ENCODE data around the gene CD3D.
"Not testable (repeated sequence)": the region's sequence is repeated elsewhere in the genome, so short reads cannot be mapped to it uniquely, and the experiment has no call there.

CD3D gene

DNA sequence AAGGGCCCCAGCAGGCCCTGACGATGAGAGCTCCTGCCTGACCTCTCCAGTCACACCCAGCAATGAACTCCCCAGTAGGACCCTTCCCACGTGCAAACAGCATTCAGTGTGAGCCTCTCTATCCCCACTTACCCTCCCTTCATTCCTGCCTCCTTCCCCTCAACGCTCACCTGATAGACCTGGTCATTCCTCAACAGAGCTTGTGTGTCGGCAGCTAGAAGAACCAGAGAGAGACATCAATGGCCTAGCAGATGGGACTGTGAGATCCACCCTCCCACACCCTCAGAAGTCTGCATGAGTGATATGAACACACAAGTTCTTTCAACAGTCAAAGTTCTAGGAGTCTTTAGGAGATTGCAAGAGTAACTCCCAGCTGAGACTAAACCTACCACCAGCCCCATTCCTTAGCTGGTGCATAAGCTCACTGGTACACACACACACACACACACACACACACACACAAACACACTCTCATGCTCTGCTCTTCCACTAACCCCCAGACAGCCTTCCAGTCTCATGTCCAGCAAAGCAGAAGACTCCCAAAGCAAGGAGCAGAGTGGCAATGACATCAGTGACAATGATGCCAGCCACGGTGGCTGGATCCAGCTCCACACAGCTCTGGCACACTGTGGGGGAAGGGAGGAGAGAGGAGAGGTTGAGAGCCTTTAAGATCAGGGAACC, 3.1 kb downstream of the CD3D start:
- DNase-seq (ENCODE audit: low read depth): no peak

DNA sequence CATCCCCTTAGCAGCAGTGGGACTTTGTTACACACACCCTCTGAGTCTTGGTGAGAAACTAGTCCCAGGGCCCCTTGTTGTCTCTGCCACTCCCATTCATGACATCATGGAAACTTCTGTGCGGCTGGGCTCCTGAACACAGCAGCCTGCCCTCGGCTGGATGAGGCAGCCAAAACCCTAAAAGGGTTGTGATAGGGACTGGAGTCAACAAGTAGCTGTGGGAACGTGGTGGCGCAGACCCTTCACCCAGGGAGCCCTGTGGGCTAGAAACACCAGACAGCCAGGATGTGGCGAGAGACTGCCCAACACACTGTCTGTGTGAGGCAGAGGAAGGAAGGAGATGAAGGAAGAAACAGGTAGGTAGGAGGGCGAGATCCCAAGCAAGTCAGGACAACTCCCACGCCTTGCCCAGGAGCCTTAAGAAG, 3.9 kb downstream of the CD3D start:
- peak; percentile 83 for DNase-seq (ENCODE audit: low read depth)

DNA sequence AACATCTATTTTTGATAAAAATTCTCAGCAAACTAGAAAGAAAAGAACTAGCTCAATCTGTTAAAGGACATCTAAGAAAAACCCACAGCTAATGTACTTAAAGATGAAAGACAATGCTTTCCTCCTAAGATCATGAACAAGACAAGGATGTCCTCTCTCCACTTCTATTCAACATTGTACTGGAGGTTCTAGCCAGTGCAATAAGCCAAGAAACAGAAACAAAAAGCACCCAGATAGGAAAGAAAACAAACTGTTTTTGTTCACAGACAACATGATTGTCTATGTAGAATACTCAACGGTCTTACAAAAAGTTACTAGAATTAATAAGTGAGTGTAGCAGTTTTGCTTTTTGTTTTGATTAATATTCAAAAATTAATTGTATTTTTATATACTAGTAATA, 7.8 kb downstream of the CD3D start:
- DNase-seq (ENCODE audit: low read depth): no peak

- DNase-seq (ENCODE audit: low read depth): no peak
Measured at GRCh38 chr11:118328745-118329144, 13.8 kb downstream of the CD3D start.

DNA sequence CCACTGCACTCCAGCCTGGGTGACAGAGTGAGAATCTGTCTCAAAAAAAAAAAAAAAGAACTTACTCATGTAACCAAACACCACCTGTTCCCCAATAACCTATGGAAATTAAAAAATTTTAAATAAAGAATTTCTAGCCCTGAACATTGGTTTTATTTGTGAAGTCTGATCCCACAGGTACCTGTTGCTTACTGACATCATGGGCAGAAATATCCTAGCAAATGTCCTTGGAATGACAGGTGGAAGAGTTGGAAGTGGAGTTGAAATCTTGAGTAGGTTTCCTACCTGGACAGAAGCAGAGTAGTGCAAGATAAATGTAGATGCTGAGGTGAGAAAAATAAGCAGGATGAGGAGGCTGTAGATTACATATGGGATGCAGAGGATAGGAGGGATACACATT, 17.2 kb downstream of the CD3D start:
- DNase-seq (ENCODE audit: low read depth): no peak

- DNase-seq (ENCODE audit: low read depth): no peak
Measured at GRCh38 chr11:118322721-118323120, 19.8 kb downstream of the CD3D start.

- no peak for DNase-seq (ENCODE audit: low read depth)
Measured at GRCh38 chr11:118321386-118322082, 21.0 kb downstream of the CD3D start.

GRCh38 chr11:118320515-118320914, 22.0 kb downstream of the CD3D start:
- no peak for DNase-seq (ENCODE audit: low read depth)

DNA sequence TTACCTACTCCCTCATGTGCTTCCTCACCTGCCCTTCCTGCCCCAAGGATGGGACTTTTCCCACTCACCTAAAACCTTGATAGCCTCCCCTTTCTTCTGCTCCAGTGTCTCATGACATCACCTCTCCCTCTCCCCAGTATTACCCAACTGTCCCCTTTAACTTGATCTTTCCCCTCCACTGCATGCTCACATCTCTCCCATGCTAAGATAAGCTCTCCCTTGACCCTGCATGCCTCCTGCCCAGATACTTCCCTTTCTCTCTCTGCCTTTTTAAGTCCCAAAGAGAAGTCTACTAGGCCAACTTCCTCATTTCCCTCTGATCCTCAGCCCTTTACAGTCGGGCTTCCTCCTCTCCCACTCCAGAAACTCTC, 23.2 kb downstream of the CD3D start:
- no peak for DNase-seq (ENCODE audit: low read depth)

- no peak for DNase-seq (ENCODE audit: low read depth)
Measured at GRCh38 chr11:118318581-118319336, 23.7 kb downstream of the CD3D start.

- no peak for DNase-seq (ENCODE audit: low read depth)
Measured at GRCh38 chr11:118318124-118318523, 24.4 kb downstream of the CD3D start.

DNA sequence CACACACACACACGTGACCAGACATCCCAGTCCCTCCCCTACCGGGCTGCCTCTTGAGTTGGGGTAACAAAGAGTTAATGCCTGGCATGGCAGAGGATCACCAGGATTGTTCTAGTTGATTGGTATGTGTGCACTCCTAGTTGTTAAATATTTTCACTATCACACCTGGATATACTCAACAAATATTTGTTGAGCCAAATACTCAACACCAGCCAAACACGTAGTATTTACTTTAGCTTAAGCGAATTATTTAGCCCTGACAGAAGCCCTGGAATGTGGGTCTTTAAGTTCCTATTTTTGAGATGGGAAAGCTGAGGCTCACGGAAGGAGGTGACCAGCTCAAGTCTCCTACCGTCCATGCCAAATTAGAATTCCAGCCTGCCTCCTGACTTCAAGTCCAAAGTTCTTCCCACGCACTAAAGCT, 27.5 kb downstream of the CD3D start:
- DNase-seq (ENCODE audit: low read depth): no peak

GRCh38 chr11:118313242-118313641, 29.3 kb downstream of the CD3D start:
- DNase-seq (ENCODE audit: low read depth): no peak

DNA sequence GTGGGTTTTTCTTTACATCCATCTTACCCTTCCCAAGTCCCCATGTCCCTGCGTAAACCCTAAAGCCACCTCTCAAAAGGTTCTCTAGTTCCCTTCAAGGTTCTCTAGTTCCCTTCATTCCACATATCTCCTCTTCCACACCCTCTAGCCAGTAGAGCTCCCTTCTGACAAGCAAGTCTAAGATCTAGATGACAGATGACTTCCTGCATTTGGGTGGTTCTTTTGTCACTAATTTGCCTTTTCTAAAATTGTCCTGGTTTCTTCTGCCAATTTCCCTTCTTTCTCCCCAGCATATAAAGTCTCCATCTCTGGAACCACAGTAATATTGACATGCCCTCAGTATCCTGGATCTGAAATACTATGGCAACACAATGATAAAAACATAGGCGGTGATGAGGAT, 30.2 kb downstream of the CD3D start:
- no peak for DNase-seq (ENCODE audit: low read depth)

DNA sequence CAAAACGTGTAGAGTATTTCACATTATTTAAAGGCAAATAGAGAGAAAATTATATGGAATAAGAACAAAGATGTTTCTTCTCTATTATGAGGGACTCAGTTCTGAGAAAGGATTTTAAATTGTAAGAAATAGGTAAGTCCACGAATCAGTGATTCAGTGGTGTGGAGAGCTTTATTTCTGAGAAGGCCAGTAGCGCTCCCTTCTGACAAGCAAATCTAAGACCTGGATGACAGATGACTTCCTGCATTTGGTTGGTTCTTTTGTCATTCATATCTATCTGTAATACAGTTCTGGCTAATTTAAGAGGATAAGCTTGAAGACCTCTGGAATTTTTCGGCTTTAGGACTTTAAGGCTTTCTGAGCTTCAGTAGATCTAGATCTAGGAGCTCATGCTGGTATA, 31.0 kb downstream of the CD3D start:
- DNase-seq (ENCODE audit: low read depth): no peak

- no peak for DNase-seq (ENCODE audit: low read depth)
Measured at GRCh38 chr11:118310781-118311485, 31.6 kb downstream of the CD3D start.

DNA sequence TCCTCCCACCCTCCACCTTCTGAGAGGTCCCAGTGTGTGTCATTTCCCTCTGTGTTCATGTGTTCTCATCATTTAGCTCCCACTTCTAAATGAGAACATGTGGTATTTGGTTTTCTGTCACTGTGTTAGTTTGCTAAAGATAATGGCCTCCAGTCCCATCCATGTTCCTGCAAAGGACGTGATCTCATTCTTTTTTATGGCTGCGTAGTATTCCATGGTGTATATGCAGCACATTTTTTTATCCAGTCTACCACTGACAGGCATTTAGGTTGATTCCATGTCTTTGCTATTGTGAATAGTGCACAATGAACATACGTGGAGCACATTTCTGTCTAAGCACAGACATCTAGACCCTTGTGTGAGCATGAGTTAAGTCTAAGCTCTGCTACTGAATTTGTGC, 32.2 kb downstream of the CD3D start:
- DNase-seq (ENCODE audit: low read depth): no peak

DNA sequence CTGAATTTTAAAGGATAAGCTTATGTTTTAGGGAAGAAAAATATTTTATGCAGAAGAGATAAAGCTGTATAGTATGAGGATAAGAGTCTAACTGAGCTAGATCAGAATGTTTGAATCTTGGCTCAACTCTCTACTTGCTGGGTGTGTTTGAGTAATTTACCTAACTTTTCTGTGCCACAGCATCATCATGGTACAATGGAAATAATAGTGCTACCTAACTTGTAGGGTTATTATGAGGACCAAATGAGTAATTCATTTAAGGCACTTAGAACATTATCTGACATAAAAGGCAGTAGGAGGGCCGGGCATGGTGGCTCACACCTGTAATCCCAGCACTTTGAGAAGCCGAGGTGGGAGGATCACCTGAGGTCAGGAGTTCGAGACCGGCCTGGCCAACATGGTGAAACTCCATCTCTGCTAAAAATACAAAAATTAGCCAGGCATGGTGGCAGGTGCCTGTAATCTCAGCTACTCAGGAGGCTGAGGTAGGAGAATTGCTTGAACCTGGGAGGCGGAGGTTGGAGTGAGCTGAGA, 33.4 kb downstream of the CD3D start:
- not testable (repeated sequence) for DNase-seq (ENCODE audit: low read depth)

GRCh38 chr11:118306556-118306955, 35.9 kb downstream of the CD3D start:
- no peak for DNase-seq (ENCODE audit: low read depth)

- DNase-seq (ENCODE audit: low read depth): no peak
Measured at GRCh38 chr11:118305726-118306125, 36.8 kb downstream of the CD3D start.

GRCh38 chr11:118304568-118305248, 37.8 kb downstream of the CD3D start, which contains the start of gene CD3E:
TSS of gene CD3E (plus strand) at chr11:118304730. CDS start at chr11:118304953, 223 bp downstream.
- DNase-seq (ENCODE audit: low read depth): peak; percentile 50

DNA sequence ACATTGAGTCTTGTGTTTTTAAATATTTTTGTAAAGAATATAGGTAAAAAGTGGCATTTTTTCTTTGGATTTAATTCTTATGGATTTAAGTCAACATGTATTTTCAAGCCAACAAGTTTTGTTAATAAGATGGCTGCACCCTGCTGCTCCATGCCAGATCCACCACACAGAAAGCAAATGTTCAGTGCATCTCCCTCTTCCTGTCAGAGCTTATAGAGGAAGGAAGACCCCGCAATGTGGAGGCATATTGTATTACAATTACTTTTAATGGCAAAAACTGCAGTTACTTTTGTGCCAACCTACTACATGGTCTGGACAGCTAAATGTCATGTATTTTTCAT, 38.3 kb downstream of the CD3D start:
- DNase-seq (ENCODE audit: low read depth): no peak

All from stimulated activated CD8-positive, alpha-beta memory T cell treated with anti-CD3 and anti-CD28 coated beads, Interleukin-12 subunit alpha, Interleukin-12 subunit beta, amount 100 ng/mL, for 1 hour (primary cell).